ENCODE results near the gene NUMB.

The NUMB gene

DNA sequence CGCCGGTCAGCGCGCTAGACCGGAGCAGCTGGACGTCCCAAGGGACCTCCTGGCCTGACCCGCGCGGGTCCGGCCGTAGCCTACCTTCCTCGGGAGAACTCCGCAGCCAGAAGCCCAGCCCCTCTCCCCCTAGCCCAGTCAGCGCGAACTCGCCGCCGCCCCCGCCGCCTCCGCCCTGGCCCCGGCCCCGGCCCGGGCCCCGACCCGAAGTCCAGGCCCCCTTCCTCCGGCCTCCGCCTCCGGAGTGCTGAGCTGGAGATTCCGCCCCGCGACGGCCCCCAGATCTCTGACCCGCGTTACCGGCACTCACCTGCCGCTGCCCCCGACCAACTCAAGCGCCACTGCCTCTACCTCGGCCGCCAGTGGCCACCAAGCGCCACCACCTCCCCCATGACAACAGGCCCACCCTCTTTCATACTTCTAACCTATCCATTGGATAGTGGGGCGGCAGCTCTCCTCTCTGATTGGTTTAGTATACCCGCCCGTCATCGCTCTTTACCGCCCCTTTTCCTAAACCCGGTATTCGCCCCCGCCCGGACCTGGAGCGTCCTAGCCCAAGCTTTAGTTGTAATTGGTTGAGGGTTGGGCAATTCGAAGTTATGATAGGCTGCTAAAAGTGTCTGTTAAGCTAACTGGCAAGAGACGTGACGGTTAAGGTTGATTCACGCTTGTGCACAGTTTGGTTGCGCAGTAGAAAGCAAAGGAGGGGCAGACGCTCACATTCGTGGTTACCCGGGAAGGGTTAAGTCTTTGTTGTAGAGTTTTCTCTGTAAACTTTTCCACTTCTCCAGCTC is at the start of gene NUMB:
Gene NUMB, minus strand, starts transcription at position 364 of the 794 bp plus-strand sequence. CDS start 102,795 bp downstream, outside the sequence.
- TF ChIP-seq, protein P1, sequence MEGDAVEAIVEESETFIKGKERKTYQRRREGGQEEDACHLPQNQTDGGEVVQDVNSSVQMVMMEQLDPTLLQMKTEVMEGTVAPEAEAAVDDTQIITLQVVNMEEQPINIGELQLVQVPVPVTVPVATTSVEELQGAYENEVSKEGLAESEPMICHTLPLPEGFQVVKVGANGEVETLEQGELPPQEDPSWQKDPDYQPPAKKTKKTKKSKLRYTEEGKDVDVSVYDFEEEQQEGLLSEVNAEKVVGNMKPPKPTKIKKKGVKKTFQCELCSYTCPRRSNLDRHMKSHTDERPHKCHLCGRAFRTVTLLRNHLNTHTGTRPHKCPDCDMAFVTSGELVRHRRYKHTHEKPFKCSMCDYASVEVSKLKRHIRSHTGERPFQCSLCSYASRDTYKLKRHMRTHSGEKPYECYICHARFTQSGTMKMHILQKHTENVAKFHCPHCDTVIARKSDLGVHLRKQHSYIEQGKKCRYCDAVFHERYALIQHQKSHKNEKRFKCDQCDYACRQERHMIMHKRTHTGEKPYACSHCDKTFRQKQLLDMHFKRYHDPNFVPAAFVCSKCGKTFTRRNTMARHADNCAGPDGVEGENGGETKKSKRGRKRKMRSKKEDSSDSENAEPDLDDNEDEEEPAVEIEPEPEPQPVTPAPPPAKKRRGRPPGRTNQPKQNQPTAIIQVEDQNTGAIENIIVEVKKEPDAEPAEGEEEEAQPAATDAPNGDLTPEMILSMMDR (conservative IDR thresholded peaks at IDR 0.05; ENCODE audit: low read depth, low read length) = no peak
- peak within 1 kb of the TSS; percentile 91 for H3K4me3 ChIP-seq (ENCODE audit: low read length)
- DNase-seq (ENCODE audit: low read depth) = peak; percentile 100

DNA sequence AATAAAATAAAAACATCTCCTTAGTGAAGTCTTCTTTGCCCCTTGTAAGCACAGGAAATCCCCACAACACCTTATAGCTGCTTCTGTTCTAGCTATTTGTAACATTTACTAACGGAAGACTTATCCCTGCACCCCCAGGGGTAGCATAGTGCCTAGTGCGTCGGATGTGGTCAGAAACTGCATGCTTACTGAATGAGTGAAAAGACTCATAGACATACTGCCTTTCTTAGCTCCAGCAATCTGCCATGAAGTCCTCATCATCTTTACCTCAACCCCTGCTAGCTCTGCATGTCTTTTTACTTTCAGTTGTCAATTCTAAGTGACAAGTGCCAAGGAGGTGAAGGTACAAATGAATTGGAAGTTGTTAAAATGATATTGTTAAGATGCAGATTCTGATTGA is 45.3 kb upstream of the NUMB start:
- no peak overlapping the region for H3K4me3 ChIP-seq (ENCODE audit: low read length)
- no peak for DNase-seq (ENCODE audit: low read depth)

DNA sequence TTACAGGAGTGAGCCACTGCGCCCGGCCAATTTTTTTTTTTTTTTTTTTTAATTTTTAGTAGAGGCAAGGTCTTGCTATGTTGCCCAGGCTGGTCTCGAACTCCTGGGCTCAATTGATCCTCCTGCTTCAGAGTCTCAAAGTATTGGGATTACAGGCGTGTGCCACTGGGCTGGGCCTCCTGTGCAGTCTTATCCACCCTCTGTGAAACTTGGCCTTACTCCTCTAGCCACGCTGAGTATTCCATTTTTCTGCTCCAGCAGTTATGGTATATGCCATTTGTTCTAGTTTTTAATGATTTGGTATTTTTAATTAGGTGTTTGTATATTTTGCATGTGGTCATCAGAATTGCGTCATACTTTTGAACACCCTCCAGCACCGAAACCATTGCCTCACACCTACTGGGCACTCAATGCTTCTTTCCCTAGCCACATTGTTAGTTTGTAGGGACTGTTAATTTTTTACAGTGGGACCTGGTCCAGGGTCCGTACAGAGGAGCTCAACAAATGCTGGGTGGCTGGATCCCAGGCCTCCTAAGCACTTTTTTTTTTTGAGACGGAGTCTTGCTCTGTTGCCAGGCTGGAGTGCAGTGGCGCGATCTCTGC is 43.8 kb upstream of the NUMB start:
- no peak overlapping the region for H3K4me3 ChIP-seq (ENCODE audit: low read length)
- no peak for DNase-seq (ENCODE audit: low read depth)
- TF ChIP-seq, protein P1 (conservative IDR thresholded peaks at IDR 0.05; ENCODE audit: low read depth, low read length) = no peak

More for the DNA sequence above, 45.3 kb upstream of the NUMB start:
- TF ChIP-seq, protein P1 (conservative IDR thresholded peaks at IDR 0.05; ENCODE audit: low read depth, low read length) = no peak

DNA sequence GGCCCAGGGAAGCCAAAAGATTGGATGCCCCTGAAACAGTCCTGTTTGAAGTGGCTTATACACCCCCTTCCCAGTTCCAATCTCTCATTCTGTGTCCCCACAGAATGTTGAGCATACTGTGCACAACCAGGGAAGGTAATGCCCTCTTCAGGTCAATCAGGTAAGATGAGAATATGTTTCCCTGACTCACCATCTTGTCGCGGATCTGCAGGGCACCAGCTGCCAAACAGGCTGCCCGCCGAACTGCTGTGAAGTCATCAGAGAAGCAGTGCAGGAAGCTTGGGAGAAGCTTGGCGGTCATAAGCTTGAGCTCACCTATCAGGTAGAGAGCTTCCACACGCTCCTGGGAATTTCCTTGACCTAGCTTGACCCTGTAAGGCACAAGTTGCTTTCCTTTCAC is 42.0 kb upstream of the NUMB start:
- DNase-seq (ENCODE audit: low read depth) = no peak
- TF ChIP-seq, protein P1 (conservative IDR thresholded peaks at IDR 0.05; ENCODE audit: low read depth, low read length) = no peak
- no peak overlapping the region for H3K4me3 ChIP-seq (ENCODE audit: low read length)

DNA sequence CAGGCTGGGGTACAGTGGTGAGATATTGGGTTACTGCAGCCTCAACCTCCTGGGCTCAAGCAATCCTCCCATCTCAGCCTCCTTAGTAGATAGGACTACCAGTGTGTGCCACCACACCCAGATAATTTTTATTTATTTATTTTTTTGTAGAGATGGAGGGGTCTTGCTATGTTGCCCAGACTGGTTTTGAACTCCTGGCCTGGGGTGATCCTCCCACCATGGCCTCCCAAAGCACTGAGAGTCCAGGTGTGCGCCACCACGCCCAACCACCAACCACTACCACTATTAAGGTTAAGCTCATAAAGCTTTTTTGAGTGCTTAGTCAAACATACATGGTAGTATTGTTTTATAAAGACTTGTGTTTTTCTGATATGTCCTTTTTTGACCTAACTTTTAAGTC is 36.2 kb upstream of the NUMB start:
- H3K4me3 ChIP-seq (ENCODE audit: low read length) = no peak overlapping the region
- TF ChIP-seq, protein P1 (conservative IDR thresholded peaks at IDR 0.05; ENCODE audit: low read depth, low read length) = no peak
- DNase-seq (ENCODE audit: low read depth) = no peak

DNA sequence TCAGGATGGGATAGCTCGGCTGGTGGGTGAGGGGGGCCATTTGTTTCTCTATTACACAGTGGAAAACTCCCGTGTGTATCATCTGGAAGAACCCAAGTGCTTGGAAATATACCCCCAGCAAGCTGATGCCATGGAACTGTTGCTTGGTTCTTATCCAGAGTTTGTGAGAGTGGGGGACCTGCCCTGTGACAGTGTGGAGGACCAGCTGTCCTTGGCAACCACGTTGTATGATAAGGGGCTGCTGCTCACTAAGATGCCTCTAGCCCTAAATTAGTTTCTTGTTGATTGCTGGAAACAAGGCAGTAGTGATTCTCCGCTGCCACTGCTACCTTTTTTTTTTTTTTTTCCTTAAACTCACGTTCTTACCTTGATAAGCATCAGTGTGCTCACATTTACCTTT is 34.3 kb upstream of the NUMB start:
- TF ChIP-seq, protein P1 (conservative IDR thresholded peaks at IDR 0.05; ENCODE audit: low read depth, low read length) = no peak
- no peak overlapping the region for H3K4me3 ChIP-seq (ENCODE audit: low read length)
- no peak for DNase-seq (ENCODE audit: low read depth)

Data from retinal pigment epithelial cell (primary cell).